IgD-negative memory B cell (primary cell): ENCODE data around the gene RNASE8. TPM values are rescaled to one million over a fixed set of nuclear protein-coding genes. Genes with fewer than 3 reads are reported as not detected.

Experiments used
- H3K27ac Mint-ChIP-seq, 3 donors: one replicate each; pipeline ENCODE4 v1.8.0; 2020 to 2022; ENCODE audit warnings: mild to moderate bottlenecking in 3 of 3, mixed read lengths in 3 of 3, moderate library complexity in 1 of 3
- H3K27me3 Mint-ChIP-seq: one replicate; pipeline ENCODE4 v1.8.0; 2021; ENCODE audit warnings: mixed read lengths
- H3K36me3 Mint-ChIP-seq: one replicate; pipeline ENCODE4 v1.8.0; 2020; ENCODE audit warnings: mild to moderate bottlenecking, mixed read lengths
- H3K4me1 Mint-ChIP-seq, 3 donors: one replicate each; pipeline ENCODE4 v1.8.0; 2020 to 2022; ENCODE audit warnings: mixed read lengths in 3 of 3, mild to moderate bottlenecking in 1 of 3
- H3K4me3 Mint-ChIP-seq, 4 donors: one replicate each; pipeline ENCODE4 v1.8.0; 2020 to 2022; ENCODE audit warnings: mild to moderate bottlenecking in 4 of 4, mixed read lengths in 4 of 4, moderate library complexity in 3 of 4
- H3K9me3 Mint-ChIP-seq, 3 donors: one replicate each; pipeline ENCODE4 v1.8.0; 2020 to 2021; ENCODE audit warnings: mixed read lengths in 3 of 3, mild to moderate bottlenecking in 1 of 3
- polyA plus RNA-seq: library from polyadenylated mRNA; unstranded; fragments of 300-500 nt; fragmentation: Illumina TruSeq; gene quantifications from one replicate; pipeline ENCODE4 v1.2.3, GENCODE V29; 2021

RNASE8 gene
- polyA plus RNA-seq, 1 donor from 2014 or later = not detected

- Mint-ChIP-seq H3K9me3 (no peaks in the 10 kb centered on the region), H3K27ac (peak overlapping the region in 2 of 3 donors; percentile 5 to 90), H3K4me1 (peaks cover 14 to 32% (median 26%) of the 10 kb centered on the region in 3 donors), H3K4me3 (peak overlapping the region; percentile 80 to 95 (median 90)), H3K27me3 (peaks cover 45% of the 10 kb centered on the region), H3K36me3 (no peaks in the 10 kb centered on the region)
These were observed 13.1 kb downstream of the RNASE8 start for GRCh38 chr14:21070610-21071224.

DNA sequence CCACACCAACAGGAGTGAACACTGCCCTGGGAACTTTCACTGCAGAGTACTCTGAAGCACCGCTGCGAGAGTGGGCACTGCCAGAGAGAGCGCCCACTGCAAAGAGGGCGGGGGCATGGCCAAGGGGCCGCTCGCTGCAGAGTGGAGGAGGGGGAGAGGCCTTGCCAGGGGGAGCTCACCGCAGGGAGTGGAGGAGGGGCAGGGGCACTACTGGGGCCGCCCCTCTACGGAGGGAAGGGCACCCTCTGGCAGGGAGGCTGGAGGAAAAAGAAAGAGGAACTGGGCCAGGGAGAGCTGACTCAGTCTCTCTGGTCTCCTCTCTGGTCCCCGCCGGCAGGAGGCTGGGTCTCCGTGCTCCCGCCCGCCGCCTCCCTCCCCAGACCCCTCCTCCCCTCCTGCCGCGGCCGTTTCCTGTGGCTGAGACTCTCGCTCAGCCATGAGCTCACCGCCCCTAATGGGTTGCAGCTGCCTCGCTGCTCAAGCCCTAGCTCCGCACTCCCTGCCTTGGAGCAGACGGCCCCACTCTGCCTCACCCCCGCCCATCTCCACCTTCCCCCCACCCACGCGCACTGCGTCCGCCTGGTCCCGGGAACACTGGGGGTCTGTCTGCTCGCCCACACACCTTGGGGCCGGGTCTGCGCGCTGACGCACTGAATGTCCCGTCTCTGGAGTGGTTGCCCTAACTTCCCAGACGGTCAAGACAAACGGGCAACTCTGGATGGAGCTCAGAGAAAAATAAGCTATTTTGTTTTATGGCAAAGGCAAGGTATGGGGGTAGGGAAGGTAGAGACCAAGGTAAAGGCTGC is 13.8 kb downstream of the RNASE8 start:
- H3K36me3 Mint-ChIP-seq = no peaks in the 10 kb centered on the region
- H3K27ac Mint-ChIP-seq = peak overlapping the region in 2 of 3 donors; percentile 5 to 90
- peak overlapping the region; percentile 80 to 95 (median 90) for H3K4me3 Mint-ChIP-seq
- peaks cover 43% of the 10 kb centered on the region for H3K27me3 Mint-ChIP-seq
- no peaks in the 10 kb centered on the region for H3K9me3 Mint-ChIP-seq
- peaks cover 14 to 34% (median 26%) of the 10 kb centered on the region in 3 donors for H3K4me1 Mint-ChIP-seq

GRCh38 chr14:21072031-21072473 is 14.4 kb downstream of the RNASE8 start:
- H3K27me3 Mint-ChIP-seq = peaks cover 38% of the 10 kb centered on the region
- peak overlapping the region; percentile 80 to 95 (median 90) for H3K4me3 Mint-ChIP-seq
- H3K4me1 Mint-ChIP-seq = peaks cover 14 to 34% (median 26%) of the 10 kb centered on the region in 3 donors

DNA sequence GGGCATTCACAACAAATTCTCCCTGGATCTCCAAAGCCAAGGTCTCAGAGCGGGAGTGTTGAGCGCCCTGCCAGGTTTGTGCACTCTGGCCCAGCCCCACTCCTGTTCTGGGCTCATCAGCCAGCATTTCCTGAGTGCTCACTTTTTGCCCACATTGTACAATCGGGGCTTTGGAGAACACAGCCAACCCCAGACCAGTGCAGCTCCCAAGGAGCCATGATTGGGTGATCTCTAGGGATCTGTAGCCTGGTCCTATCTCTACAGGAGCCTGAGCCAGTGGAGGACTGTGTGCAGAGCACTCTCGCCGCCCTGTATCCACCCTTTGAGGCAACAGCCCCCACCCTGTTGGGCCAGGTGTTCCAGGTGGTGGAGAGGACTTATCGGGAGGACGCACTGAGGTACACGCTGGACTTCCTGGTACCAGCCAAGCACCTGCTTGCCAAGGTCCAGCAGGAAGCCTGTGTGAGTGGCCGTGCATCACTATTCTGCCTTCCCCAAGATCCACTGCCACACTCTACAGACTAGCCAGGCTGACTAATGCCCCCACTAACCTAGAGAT is 15.2 kb downstream of the RNASE8 start:
- Mint-ChIP-seq H3K27me3 (peaks cover 33% of the 10 kb centered on the region), H3K27ac (no peak overlapping the region), H3K4me3 (peak overlapping the region in 1 of 4 donors; percentile 86), H3K4me1 (peaks cover 14 to 34% (median 26%) of the 10 kb centered on the region in 3 donors), H3K36me3 (no peaks in the 10 kb centered on the region), H3K9me3 (no peaks in the 10 kb centered on the region)

More at GRCh38 chr14:21072031-21072473, 14.4 kb downstream of the RNASE8 start:
- no peaks in the 10 kb centered on the region for H3K36me3 Mint-ChIP-seq
- H3K27ac Mint-ChIP-seq = peak overlapping the region in 1 of 3 donors; percentile 90
- H3K9me3 Mint-ChIP-seq = no peaks in the 10 kb centered on the region

DNA sequence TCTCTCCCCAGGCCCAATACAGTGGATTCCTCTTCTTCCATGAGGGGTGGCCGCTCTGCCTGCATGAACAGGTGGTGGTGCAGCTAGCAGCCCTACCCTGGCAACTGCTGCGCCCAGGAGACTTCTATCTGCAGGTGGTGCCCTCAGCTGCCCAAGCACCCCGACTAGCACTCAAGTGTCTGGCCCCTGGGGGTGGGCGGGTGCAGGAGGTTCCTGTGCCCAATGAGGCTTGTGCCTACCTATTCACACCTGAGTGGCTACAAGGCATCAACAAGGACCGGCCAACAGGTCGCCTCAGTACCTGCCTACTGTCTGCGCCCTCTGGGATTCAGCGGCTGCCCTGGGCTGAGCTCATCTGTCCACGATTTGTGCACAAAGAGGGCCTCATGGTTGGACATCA is 16.3 kb downstream of the RNASE8 start:
- H3K27ac Mint-ChIP-seq = no peak overlapping the region
- peaks cover 8 to 27% (median 21%) of the 10 kb centered on the region in 3 donors for H3K4me1 Mint-ChIP-seq
- peak overlapping the region in 1 of 4 donors; percentile 16 for H3K4me3 Mint-ChIP-seq
- no peaks in the 10 kb centered on the region for H3K36me3 Mint-ChIP-seq
- peaks cover 25% of the 10 kb centered on the region for H3K27me3 Mint-ChIP-seq
- no peaks in the 10 kb centered on the region for H3K9me3 Mint-ChIP-seq

DNA sequence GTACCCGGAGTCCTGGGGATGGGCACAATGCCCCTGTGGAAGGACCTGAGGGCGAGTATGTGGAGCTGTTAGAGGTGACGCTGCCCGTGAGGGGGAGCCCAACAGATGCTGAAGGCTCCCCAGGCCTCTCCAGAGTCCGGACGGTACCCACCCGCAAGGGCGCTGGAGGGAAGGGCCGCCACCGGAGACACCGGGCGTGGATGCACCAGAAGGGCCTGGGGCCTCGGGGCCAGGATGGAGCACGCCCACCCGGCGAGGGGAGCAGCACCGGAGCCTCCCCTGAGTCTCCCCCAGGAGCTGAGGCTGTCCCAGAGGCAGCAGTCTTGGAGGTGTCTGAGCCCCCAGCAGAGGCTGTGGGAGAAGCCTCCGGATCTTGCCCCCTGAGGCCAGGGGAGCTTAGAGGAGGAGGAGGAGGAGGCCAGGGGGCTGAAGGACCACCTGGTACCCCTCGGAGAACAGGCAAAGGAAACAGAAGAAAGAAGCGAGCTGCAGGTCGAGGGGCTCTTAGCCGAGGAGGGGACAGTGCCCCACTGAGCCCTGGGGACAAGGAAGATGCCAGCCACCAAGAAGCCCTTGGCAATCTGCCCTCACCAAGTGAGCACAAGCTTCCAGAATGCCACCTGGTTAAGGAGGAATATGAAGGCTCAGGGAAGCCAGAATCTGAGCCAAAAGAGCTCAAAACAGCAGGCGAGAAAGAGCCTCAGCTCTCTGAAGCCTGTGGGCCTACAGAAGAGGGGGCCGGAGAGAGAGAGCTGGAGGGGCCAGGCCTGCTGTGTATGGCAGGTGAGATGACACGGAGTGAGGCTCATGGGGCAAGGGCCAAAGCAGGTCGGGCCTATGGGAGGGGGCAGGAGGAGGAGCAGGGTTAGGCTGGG is 17.0 kb downstream of the RNASE8 start:
- Mint-ChIP-seq H3K9me3 (no peaks in the 10 kb centered on the region), H3K4me3 (no peak overlapping the region), H3K27ac (no peak overlapping the region), H3K4me1 (peaks cover under 1 to 22% (median 15%) of the 10 kb centered on the region in 3 donors), H3K36me3 (no peaks in the 10 kb centered on the region), H3K27me3 (peaks cover 21% of the 10 kb centered on the region)

DNA sequence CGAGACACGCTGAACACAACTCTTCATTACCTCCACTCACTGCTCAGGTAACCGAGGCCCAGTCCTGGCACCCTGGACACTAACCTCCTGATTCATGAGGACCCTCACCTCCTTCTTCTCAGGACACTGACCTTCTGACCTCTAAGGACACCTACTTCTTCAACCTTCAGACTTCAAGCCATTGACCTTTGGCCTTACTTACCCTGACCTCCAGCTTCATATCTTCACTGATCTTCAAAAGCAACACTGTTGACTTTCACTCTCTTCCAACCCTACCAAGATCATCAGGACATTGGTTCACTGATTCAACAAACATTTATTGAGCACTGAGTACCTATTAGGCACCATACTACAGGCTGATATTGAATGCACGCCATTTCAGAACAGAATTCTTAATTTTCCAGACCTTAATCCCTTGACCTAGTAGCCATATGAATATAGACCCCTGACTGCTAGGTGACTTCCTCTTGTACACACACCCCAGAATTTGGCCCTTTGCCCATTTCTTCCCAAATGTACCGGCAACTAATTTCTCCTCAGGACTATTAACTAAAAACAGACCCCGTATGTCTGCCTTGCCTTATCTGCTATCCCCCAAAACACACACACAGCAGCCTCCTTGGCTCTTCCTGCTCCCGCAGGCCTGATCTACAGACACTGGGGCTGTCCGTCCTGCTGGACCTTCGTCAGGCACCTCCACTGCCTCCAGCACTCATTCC is 18.3 kb downstream of the RNASE8 start:
- Mint-ChIP-seq H3K27ac (no peak overlapping the region), H3K9me3 (no peaks in the 10 kb centered on the region), H3K4me3 (no peak overlapping the region), H3K27me3 (peaks cover 18% of the 10 kb centered on the region), H3K4me1 (peaks cover 0 to 18% (median 13%) of the 10 kb centered on the region in 3 donors), H3K36me3 (peaks cover 3% of the 10 kb centered on the region)

- H3K4me1 Mint-ChIP-seq = peaks cover 0 to 2% (median 0%) of the 10 kb centered on the region in 3 donors
- peaks cover 3% of the 10 kb centered on the region for H3K36me3 Mint-ChIP-seq
- no peaks in the 10 kb centered on the region for H3K9me3 Mint-ChIP-seq
- peaks cover 12% of the 10 kb centered on the region for H3K27me3 Mint-ChIP-seq
- no peak overlapping the region for H3K4me3 Mint-ChIP-seq
- H3K27ac Mint-ChIP-seq = no peak overlapping the region
These were observed 20.1 kb downstream of the RNASE8 start for GRCh38 chr14:21077672-21078071.

DNA sequence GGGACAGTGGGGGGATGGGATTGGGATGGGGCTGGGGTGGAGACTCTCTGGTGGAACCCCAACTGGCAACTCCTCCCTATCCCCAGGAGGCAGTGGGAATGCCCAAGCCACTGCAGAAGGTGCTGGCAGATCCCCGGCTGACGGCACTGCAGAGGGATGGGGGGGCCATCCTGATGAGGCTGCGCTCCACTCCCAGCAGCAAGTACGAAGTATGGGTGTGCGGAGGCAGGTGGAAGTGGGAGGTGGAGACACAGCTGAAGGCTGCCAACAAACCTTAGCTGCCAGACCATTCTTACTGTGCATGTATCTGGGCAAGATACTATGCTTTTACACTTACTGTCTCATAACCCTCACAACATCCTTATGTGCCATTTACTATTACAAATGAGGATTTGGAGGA is 20.7 kb downstream of the RNASE8 start:
- Mint-ChIP-seq H3K27ac (no peak overlapping the region), H3K36me3 (peaks cover 3% of the 10 kb centered on the region), H3K27me3 (peaks cover 11% of the 10 kb centered on the region), H3K4me1 (peaks cover 0 to 2% (median 0%) of the 10 kb centered on the region in 3 donors), H3K4me3 (no peak overlapping the region), H3K9me3 (no peaks in the 10 kb centered on the region)

GRCh38 chr14:21078726-21079125 is 21.1 kb downstream of the RNASE8 start:
- Mint-ChIP-seq H3K4me1 (peaks cover 0 to 2% (median 0%) of the 10 kb centered on the region in 3 donors), H3K4me3 (no peak overlapping the region), H3K27ac (no peak overlapping the region), H3K27me3 (peaks cover 7% of the 10 kb centered on the region), H3K36me3 (peaks cover 3% of the 10 kb centered on the region), H3K9me3 (no peaks in the 10 kb centered on the region)

DNA sequence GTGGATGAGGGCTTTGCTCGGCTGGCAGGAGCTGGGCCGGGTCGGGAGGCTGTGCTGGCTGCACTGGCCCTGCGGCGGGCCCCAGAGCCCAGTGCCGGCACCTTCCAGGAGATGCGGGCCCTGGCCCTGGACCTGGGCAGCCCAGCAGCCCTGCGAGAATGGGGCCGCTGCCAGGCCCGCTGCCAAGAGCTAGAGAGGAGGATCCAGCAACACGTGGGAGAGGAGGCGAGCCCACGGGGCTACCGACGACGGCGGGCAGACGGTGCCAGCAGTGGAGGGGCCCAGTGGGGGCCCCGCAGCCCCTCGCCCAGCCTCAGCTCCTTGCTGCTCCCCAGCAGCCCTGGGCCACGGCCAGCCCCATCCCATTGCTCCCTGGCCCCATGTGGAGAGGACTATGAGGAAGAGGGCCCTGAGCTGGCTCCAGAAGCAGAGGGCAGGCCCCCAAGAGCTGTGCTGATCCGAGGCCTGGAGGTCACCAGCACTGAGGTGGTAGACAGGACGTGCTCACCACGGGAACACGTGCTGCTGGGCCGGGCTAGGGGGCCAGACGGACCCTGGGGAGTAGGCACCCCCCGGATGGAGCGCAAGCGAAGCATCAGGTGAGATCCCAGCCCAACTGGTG is 24.0 kb downstream of the RNASE8 start:
- Mint-ChIP-seq H3K27me3 (peaks cover 10% of the 10 kb centered on the region), H3K27ac (peak overlapping the region in 1 of 3 donors; percentile 69)

GRCh38 chr14:21083565-21084325 is 26.1 kb downstream of the RNASE8 start:
- no peaks in the 10 kb centered on the region for H3K9me3 Mint-ChIP-seq
- H3K4me1 Mint-ChIP-seq = peaks cover 11 to 14% (median 11%) of the 10 kb centered on the region in 3 donors
- no peak overlapping the region for H3K4me3 Mint-ChIP-seq
- no peak overlapping the region for H3K27ac Mint-ChIP-seq
- H3K36me3 Mint-ChIP-seq = peaks cover 3% of the 10 kb centered on the region
- peaks cover 13% of the 10 kb centered on the region for H3K27me3 Mint-ChIP-seq

More for the DNA sequence above, 24.0 kb downstream of the RNASE8 start:
- peaks cover 3% of the 10 kb centered on the region for H3K36me3 Mint-ChIP-seq
- no peaks in the 10 kb centered on the region for H3K9me3 Mint-ChIP-seq
- no peak overlapping the region for H3K4me3 Mint-ChIP-seq
- H3K4me1 Mint-ChIP-seq = peaks cover 2 to 3% (median 3%) of the 10 kb centered on the region in 3 donors

DNA sequence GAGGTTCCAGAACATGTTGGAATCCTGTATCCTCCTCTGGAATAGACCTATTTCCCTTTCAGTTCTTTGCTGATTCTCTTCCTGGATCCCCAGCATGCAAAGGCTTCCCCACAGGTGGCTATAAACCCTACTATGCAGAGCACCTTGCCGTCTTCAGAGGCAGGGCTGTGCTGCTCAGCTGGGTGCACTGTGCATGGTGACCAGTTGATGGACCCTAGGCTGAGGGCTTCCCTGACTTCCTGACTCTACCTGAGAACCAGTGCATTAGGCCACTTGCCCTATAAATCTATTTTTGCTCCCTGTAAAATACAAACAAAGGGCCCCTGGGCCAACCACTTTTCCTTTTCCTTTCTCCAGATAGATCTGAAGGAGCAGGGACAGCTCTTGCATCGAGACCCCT is 26.8 kb downstream of the RNASE8 start:
- Mint-ChIP-seq H3K9me3 (no peaks in the 10 kb centered on the region), H3K4me1 (peaks cover 11 to 14% (median 11%) of the 10 kb centered on the region in 3 donors), H3K4me3 (no peak overlapping the region), H3K27me3 (peaks cover 10% of the 10 kb centered on the region), H3K36me3 (peaks cover 3% of the 10 kb centered on the region), H3K27ac (no peak overlapping the region)
